AG09319 (cell line): ENCODE data around the gene TFF3.

Experiments
- DNase-seq: peaks from one replicate; pipeline ENCODE4 v3.0.0-alpha.2; 2010; ENCODE audit warnings: low read depth; ENCODE audit errors: extremely low read depth
- TF ChIP-seq, protein P1 (sequence below): IDR thresholded peaks from 2 replicates; pipeline ENCODE4 v1.5.1; 2011; ENCODE audit warnings: low read depth, mild to moderate bottlenecking, inconsistent platforms, low read length, moderate library complexity

Gene TFF3

DNA sequence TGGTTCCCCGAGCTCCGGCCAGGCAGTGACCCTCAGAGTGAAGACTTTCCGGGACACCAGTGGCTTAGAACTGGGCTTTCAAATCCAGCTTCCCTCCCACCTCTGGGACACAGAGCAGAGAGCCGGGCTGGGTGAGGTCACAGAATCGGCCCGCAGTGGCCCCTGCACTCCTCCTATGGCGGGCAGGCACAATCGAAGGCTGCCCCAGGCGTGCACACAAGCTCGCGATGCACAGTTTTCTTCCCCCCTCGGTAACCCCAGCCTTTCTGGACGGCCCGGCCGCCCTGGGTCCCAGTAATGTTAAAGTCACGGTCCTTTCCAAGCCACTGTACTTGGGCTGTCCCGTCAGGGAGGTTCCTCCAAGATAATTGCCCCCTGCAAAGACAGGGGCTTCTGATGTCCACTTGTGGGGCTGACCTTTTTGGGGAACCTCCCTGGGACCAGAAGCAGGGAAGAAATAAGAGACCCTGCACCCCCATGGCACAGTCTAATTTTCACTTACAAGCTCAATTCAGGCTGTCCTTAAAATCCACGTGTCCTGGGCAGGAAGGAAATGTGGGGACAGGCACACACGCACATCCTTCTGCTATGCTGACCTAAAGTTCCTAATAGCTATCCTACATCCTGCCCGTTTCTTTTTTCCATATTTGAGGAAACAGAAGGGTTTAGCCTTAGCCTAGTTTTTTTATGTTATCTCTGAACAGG, 13.7 kb downstream of the TFF3 start:
- TF ChIP-seq, protein P1, sequence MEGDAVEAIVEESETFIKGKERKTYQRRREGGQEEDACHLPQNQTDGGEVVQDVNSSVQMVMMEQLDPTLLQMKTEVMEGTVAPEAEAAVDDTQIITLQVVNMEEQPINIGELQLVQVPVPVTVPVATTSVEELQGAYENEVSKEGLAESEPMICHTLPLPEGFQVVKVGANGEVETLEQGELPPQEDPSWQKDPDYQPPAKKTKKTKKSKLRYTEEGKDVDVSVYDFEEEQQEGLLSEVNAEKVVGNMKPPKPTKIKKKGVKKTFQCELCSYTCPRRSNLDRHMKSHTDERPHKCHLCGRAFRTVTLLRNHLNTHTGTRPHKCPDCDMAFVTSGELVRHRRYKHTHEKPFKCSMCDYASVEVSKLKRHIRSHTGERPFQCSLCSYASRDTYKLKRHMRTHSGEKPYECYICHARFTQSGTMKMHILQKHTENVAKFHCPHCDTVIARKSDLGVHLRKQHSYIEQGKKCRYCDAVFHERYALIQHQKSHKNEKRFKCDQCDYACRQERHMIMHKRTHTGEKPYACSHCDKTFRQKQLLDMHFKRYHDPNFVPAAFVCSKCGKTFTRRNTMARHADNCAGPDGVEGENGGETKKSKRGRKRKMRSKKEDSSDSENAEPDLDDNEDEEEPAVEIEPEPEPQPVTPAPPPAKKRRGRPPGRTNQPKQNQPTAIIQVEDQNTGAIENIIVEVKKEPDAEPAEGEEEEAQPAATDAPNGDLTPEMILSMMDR = no peak
- no peak for DNase-seq

DNA sequence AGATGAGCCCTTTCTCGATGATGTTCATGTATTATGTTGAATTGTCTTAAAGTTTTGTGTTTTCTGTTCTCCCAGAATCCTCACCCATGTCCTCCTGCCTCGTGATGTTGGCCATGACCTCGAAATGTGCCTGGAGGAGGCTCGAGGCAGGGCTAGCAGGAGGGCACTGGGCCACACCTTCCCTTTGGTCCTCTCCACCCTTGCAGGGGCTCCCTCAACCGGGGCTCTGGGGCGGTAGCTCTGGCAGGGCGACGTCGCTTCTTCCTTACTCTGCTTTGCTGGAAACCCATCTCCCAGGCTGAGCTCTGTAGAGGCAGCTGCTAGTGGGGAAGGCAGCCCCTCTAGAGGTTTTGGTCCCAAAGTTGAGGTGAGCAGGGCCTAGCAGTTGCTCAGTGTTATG, 14.3 kb downstream of the TFF3 start:
- DNase-seq = no peak
- TF ChIP-seq, protein P1 = no peak

DNA sequence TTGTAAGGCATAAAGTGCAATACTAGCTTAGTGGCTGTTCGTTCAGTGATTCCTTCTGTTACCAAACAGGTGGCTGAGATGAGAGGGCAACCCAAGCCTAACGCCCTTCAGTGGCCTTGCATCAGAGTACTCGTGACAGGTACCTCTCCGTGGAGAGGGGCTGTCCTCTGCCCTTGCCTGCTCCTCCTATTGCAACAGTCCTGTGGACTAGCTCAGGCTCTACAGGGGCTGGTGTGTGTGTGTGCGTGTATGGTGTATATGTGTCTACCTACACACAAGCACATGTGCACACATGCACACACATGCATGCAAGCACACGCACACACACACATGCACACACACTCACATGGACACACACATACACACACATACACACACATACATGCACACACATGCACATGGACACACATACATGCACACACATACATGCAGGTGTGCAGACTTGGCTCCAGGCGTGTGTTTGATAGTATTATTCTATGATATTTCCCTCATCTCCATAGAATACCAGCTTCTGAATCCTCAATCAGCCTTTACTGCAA, 15.1 kb downstream of the TFF3 start:
- no peak for DNase-seq
- TF ChIP-seq, protein P1 = no peak

DNA sequence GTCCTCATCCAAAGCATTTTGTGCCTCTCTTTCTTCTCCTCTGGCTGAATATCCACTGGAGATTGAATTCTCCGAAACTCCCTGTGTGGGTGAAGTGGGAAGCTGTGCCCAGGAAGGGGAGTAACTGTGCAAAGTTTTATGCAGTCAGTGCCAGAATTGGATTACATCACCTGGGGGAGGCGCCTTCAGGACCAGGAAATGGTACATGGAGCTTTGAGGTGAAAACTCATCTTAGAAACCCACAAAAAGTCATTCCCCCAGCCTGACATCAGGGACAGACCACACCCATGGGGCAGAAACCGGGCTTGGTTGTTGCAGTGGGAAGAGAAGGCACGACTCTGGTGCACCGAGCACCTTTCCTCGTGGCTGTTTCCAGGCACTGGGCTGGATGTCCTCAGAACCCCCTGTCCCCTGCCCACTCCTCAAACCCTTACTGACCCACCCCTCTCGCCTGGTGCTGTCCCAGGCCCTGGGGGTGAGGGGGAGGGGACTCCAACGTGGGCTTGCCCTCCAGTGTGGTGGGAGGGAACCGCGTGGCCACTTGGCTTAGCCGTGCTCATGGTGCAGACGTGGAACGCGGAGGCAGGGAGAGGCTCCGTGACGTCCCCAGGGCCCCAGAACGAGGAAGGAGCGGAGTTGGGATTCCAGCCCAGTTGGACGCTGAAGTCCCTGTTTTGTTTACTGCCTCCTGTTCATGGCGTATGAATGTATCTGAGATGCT, 15.7 kb downstream of the TFF3 start:
- TF ChIP-seq, protein P1 = no peak
- DNase-seq = no peak

DNA sequence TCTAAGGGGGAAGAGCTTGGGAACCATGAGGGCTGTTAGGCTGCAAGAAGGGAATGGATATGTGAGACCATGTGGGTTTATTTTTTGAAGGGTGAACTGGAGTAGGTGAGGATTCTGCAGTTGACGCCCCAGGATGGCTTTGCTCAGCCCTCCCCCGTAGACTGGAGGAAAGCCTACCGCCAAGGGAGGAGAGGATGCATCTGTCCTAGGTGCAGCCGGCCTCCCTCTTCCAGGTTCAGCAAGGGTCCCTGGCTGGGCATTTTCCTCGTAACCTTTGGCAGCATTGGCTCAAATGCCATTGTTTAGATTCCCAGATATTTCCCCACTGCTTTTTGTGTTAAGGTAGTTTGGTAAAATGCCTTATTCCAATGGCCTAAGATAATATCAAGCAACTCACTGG, 16.6 kb downstream of the TFF3 start:
- no peak for DNase-seq
- TF ChIP-seq, protein P1 = no peak

DNA sequence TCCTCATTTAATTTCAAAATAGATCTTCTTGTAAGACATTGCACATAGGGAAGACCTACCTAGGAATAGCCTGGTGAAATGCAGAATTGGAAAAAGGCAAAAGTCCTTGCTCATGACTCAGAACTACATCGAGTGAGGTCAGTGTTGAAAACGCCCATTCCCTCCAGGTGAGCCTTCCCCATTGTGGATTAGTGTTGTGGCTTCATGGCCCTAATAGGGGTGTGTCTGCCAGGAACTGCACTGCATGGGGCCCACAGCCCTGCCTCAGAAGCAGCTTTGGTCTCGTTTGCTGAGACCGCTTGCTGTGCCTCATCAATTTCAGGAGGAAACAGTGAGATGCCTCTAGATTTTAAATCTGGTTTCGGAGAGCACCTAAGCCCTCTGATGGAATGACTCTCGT, 17.0 kb downstream of the TFF3 start:
- TF ChIP-seq, protein P1 = no peak
- no peak for DNase-seq

DNA sequence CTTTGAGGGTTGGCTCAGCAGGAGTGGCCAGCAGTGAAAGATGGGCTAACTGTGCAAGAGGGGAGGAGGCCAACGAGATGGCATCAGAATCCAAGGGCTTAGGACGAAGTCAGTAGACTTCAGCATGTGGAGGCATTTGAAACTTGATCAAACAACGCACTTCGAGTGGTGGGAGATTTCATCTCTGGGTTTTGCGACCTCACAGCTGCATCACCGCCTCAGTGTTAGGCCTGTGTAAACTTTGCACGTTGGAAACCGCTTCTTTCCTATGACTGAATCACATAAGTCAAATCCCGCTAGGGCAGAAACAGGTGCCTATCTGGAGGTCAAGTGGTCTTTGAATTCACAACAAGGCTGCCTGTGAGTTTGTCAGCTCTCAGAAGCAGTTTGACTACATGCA, 17.8 kb downstream of the TFF3 start:
- DNase-seq = no peak
- TF ChIP-seq, protein P1 = no peak
